Vagina (tissue), 2 donors: Measurements from ENCODE around the gene UBFD1.

Source experiments
- POLR2A ChIP-seq, 2 donors: fragments of 450-650 bp; IDR thresholded peaks; one replicate each; pipeline ENCODE4 v1.6.1; 2017; ENCODE audit warnings: antibody characterized with exemption in 2 of 2, mild to moderate bottlenecking in 2 of 2, moderate library complexity in 2 of 2
- POLR2AphosphoS5 ChIP-seq, 2 donors: sonication (generic); formaldehyde crosslinking; IDR thresholded peaks; one replicate each; pipeline ENCODE4 v1.9.0; 2017; ENCODE audit warnings: antibody characterized with exemption in 2 of 2, mild to moderate bottlenecking in 2 of 2, low read depth in 1 of 2; ENCODE audit not compliant: insufficient read depth in 1 of 2
- TF ChIP-seq, protein P1 (sequence below), 3 experiments: fragments of 450-650 bp in 2 of 3; fragments of 200-600 bp in 1 of 3; sonication (generic) in 1 of 3; IDR thresholded peaks; one replicate each; pipeline ENCODE4 v1.5.1; 2017 to 2019; ENCODE audit warnings: antibody characterized with exemption in 3 of 3, mild to moderate bottlenecking in 2 of 3, moderate library complexity in 2 of 3

DNA sequence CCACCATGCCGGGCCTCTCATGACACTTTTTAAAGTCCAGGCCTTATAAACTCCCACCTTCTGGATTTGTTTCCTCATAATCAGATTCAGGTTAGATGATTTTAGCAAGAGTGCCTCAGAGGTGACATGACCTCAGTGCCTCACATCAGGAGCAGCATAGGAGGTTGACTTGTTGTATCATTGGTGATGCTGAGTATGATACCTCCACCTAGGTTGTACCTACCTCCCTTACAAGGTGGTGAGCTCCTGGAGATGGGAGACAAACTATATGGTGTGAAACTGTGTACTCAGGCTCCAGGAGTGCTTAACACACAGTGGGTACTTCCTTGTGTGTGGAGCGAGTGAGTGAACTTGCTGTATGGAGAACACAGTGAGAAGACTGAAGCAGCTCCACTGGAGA, 20.0 kb downstream of the UBFD1 start:
- TF ChIP-seq, protein P1, sequence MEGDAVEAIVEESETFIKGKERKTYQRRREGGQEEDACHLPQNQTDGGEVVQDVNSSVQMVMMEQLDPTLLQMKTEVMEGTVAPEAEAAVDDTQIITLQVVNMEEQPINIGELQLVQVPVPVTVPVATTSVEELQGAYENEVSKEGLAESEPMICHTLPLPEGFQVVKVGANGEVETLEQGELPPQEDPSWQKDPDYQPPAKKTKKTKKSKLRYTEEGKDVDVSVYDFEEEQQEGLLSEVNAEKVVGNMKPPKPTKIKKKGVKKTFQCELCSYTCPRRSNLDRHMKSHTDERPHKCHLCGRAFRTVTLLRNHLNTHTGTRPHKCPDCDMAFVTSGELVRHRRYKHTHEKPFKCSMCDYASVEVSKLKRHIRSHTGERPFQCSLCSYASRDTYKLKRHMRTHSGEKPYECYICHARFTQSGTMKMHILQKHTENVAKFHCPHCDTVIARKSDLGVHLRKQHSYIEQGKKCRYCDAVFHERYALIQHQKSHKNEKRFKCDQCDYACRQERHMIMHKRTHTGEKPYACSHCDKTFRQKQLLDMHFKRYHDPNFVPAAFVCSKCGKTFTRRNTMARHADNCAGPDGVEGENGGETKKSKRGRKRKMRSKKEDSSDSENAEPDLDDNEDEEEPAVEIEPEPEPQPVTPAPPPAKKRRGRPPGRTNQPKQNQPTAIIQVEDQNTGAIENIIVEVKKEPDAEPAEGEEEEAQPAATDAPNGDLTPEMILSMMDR (IDR thresholded peaks at IDR 0.05): no peak
- TF ChIP-seq POLR2A (IDR thresholded peaks at IDR 0.05) (no peak), POLR2AphosphoS5 (IDR thresholded peaks at IDR 0.05; ENCODE audit: insufficient read depth in 1 of 2, low read depth in 1 of 2) (no peak)
